GM21526 (cell line): ENCODE results near the gene PHF12.
"Not testable (repeated sequence)": the region's sequence is repeated elsewhere in the genome, so short reads cannot be mapped to it uniquely, and the experiment has no call there.

Experiments used
- ATAC-seq: cut with Tn5 transposase; IDR thresholded peaks from one replicate; pipeline ENCODE4 v1.9.1; 2021; ENCODE audit warnings: moderate library complexity; ENCODE audit not compliant: unreplicated experiment, low FRiP score

The PHF12 gene

DNA sequence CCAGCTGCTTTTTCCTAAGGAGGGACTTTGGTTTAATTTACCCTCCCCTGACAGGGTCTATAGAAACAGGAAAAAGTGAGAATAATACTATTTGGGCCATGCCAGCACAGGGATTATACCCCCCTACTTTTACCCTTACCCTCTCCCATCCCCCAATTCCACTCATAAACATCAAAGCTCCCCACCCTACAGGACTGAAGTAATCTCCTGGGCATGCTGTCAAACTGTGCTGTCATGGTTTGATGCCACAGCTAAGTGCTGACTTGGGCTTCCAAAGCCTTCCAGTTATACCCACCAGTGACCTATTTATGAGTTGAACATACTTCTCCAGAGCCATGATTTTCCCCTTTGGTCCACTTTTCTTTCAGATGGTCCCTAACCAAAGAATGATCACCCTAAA is 12.8 kb downstream of the PHF12 start:
- no peak for ATAC-seq

DNA sequence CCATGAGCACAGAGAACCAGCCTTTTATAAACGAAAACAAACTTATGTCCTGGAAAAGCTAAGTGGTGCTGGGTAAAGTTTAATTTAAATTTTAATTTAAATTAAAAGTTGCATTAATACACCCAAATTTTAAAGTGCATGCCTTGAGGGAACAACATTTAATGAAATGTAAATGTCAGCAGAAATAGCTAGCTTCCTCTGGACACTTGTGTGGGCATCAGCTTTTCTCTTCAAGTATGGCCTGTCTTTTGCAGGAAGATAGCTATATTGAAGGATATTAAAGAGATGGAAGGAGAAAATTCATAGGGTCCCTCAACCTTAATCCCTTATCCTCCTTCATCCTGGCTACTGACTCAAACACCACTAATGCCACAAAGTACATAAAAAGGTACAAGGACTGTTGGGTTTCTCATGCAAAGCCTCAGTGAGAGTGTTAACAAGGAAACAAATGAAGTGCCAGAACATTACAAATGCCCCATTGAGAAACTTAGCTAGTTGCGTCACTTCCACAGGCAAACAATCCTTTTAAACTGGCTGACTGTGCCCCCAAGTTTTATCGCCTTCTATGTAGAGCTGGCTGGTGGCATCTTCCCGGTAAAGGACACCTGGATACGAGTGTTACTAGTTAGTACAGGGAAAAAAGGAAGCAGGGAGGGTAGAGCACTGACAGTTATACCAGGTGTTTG is 14.1 kb downstream of the PHF12 start:
- ATAC-seq = no peak

DNA sequence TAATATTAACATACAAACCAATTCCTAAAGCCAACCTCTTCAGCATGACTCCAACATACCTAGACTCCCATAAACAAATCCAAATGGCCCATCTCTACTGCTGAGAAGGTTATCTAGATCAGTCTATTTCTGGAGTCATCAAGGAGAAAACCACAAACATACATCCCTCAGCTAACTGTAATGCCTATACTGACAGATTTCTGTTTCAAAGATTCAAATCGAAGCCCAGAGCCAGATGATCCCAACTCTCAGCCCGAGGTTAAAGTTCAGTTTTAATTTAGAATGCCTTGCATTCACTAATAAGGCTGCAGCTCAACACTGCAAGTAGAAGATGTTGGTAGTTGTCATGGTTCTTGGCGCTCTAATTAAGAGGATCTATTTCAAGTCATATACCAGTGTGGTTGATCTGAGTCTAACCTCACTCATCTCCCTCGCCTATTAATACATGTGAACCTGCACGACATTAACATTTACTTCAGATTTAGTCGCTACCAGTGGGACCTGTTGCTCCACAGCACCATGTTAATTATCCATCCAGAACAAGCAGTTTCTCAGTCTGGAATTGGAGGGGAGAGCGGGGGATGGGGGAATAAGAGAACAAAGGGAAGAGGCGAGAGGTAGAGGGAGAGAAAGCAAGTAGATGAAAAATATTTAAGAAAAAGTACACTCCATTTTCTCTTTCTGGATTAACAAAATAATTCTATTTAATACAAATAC is 15.4 kb downstream of the PHF12 start:
- ATAC-seq = no peak

DNA sequence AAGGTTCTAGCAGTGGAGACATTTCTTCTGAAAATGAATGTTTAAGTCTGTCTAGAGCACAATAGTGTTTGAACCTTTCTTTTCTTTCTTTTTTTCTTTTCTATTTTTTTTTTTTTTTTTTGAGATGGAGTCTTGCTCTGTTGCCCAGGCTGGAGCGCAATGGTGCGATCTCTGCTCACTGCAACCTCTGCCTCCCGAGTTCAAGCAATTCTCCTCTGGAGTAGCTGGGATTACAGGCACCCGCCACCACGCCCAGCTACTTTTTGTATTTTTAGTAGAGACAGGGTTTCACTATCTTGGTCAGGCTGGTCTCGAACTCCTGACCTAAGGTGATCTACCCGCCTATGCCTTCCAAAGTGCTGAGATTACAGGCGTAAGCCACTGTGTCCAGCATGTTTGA is 16.8 kb downstream of the PHF12 start:
- not testable (repeated sequence) for ATAC-seq

DNA sequence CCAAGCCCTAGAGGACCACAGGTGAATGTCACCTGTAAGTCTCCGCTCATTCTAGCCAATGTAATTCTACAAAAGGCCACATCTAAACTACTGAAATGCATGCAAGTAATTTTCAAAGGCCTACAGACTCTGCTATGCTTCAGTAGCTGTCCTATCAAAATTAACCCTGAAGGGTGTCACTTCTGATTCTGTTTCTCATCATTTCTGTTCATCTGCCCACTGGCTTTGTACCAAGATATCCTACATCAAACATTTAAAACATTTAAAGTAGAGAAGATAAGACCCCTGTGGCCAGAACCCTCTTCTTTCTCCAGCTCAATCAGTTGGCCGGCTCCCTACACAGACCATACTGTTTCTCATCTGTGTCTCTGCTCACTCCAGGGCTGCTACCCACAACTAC is 21.5 kb downstream of the PHF12 start:
- ATAC-seq = no peak

DNA sequence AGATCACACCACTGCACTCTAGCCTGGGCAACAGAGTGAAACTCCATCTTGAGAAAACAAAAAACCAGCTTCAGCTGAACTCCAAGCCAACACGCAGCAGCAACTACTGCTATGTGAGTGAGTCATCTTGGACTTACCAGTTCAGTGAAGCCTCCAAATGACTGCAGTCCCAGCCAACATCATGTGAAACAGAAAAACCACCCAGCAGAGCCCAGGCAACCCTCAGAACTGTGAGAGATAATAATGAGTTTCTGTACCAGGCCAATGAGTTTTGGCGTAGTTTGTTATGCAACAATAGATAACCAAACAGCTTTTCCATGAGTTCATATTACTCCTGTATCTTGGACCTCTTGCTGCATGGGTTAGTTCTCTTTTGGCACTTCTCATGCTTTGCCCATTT is 23.3 kb downstream of the PHF12 start:
- ATAC-seq = no peak

DNA sequence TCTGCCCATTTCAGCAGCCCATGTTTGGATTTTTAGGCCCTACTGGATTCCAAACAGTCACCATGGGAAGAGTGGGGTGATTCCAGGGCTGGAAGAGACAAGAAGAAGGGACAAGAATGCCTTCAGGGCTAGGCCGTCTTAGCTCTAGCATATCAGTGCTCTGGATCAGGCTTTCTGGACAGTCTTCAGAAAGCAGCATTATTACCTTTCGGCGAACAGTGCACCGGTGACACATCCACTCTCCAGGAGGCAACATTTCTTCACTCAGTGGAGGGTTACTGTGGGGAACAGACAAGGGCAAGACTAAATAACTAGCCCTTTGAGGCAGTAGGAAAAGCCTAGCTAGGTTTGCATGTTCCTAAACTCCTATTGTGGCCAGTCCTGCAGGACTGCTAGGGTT is 24.5 kb downstream of the PHF12 start:
- no peak for ATAC-seq

DNA sequence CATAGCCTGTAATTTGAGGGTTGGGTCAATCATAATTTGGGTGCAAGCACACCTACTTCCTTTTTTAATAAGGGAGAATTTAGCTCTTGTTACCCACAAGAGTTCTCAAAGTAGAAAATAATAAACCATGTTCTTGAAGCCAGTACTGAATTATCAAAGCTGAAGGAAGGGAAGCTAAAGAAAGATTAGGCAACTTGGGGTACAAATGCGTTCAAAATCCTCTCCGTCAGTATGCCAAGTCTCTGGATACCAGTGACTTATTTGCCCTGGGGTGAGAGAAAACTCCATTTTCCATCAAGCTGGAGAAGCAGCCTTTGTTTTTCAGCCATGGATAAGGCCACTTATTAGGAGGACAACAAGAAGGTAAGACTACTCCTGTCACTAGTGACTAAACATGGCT is 25.0 kb downstream of the PHF12 start:
- no peak for ATAC-seq

DNA sequence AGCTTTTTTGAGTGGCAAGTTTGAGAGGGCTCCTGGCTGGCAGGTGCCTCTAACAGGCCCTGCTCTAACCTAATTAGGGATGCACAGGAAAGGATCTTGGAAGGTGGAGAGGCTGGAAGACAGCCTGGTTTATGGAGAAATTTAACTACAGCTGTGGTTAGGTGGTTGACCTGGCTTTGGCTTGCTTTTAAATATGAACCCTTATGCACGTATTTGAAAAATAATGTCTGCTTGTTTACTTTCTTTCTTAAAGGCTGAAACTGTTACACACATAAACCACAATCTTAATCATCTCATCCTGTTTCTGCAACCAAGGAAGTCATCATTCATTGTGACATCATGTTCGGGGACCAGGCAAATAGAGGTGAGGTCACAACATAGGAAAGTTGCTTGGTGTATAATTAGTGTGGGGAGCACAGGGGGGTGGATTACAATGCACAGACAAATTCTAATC is 25.4 kb downstream of the PHF12 start:
- ATAC-seq = no peak

DNA sequence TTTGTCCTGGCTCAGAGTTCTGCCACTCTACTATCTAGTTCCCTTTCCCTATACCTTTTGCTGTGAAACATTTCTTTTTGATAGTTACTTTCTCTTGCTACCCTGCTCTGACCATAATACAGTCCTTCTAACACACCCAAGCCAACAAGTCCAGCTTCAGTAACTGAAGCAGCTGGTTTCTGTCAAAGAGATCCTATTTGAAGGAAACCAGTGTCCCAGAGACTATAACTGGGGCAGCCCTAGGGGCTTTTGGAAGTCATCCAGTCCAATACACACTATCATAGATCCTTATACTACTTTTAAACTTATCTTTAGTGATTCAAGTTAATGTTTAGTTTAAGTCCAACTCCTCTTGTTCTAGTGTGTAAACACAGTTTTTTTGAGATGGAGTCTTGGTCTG is 31.1 kb downstream of the PHF12 start:
- no peak for ATAC-seq

DNA sequence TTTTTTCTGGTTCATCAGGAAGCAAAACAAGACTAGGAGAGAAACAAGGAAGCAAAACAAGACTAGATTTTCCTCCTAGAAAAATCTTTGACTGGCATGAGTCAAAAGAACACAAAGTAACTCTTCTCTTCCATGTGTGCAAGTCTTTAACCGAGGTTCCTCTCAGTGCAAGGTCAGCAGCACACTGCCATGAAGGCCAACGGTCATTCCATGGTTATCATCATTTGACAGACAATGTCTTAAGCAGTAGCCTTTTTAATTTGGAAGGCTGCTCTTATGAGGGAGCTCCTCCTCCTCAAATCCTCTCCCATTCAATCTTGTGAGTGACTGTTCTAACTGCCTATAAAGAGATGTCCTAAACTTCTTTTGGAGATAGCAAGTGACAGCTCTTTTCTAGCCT is 33.0 kb downstream of the PHF12 start:
- ATAC-seq = no peak

DNA sequence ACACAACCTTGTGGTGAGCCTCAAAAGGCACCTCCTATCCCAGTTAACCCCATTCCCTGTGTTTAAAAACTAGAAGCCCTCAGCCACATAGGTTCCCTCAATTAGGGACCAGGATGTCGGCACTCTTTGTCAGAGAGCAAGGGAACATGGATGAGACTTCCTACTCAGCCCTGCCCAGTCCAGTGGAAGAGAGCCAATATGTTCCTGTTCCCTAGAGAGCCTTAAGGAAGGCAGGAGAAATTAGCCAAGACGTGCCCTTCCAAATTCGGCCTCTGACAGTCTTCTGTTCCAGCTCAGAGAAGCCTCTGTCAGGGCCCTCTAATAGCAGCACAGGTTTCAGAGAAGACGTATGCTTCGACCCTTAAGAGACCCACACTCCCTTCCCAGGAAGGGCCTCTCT is 33.9 kb downstream of the PHF12 start:
- ATAC-seq = no peak

DNA sequence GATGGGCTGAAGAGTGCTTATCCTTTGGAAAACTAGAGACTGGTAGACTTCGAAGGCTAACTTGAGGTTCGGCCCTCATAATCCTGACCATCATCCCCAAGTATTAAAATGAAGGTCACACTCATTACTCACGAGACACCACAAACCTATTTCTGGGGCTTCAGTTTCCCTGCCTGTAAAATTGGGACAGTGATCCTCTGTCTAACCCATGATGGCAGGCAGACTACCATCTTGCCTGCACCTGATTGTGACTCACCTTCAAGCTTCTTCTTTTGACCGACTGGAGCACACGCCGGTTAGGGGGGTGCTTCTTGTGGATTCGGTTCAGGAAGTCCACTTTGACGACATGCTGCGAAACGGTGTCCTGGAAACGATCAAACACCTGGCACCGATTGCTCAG is 34.3 kb downstream of the PHF12 start:
- ATAC-seq = no peak

DNA sequence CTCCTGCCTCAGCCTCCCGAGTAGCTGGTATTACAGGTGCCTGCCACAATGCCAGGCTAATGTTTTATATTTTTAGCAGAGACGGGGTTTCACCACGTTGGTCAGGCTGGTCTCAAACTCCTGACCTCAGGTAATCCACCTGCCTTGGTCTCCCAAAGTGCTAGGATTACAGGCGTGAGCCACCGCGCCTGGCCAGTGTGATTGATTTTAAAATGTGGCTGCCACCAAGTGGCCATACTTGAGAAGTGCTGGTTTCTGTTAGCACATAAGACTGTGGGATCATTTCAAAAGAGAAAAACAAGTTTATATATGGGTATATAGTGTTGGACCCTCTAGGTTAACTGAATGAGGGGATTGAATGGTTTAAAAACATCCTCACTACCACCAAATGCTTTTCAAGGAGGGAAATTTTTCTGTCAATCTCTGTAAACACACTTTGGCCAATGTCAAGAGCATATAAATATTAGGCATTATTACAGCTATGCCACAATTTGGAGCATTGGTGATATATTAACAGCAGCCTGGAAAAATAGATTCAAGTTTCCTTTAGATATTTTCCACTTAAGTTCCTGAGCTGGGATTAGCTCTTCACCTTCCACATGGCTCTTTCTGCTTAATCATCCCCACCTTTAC is 34.9 kb downstream of the PHF12 start:
- ATAC-seq = no peak

DNA sequence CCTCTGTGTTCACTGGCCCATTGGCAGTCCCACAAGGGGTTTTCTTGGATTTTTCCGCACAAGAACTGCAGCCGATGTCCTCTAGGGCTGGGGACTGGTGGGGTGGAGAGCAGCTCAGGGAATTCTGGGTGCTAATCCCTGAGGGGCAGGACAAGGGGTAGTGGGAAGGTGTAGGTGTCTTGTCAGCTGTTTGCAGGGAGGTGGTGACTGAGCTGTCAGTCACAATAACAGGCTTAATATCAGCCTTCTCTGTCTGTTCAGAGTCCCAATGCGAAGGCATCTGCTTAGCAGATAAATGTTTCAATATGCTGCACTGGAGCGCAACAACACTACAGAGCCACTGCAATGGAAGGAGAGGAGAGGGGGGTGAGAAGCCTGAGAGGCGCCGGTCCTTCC is 38.4 kb downstream of the PHF12 start:
- no peak for ATAC-seq

DNA sequence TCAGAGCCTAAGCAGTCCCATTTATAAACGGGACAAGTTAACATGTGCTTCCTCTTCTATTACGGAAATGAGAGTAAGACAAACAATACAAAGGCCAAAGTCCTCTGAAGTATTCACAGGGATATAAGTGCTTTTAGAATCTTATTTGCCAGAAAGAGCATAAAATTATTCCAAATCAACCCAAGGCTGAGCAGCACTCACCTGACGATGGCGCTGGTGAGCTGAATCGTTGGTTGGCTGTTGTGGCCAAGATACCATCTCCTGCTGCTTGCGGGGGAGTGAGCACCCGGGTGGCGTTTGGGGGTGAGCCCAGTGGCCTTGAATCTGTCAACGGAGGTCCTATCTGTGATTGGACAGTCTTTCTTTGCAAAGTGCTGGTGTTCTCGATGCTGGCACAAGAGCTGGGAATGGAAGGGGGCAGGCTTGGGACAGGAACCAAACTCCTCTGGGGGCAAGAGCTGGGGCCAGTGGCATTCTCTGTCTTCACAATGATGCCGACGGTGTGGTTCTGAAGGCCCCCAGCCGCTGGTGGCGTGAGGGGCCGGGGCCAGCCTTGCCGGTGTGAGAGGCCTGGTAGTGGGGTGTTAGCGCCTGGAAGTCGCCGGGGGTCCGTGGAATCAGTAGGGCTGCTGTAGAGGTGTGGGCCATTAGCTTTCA is 38.9 kb downstream of the PHF12 start:
- ATAC-seq = no peak

DNA sequence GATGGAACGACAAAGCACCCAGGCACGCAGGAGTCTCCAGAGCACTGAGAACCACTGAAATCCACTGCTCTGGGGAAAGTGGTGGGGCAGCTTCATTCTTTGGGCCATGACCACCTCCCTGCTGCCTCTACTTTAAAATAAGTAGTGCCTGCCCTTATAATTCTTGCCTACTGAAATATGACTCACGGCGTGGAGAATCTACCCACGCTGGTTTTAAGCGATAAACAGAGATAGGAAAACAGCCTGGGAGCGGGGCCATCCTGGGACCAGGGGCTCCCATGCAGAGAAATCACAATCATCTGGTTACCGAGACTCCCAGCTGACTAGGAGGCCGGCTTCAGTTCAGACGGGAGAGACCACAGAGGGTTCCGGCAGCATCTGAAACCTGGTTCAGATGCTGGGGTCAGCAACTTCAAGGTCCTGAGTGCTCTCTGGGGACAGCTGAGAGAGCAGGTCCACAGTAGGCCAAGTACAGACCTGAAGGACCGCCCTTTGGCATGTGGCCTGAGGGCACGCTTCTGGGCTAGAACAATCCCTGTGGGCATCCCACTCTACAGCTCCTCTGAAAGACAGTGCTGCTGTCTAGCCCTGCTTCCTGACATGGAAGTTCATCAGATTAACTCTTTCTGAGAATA is 39.8 kb downstream of the PHF12 start:
- ATAC-seq = no peak

DNA sequence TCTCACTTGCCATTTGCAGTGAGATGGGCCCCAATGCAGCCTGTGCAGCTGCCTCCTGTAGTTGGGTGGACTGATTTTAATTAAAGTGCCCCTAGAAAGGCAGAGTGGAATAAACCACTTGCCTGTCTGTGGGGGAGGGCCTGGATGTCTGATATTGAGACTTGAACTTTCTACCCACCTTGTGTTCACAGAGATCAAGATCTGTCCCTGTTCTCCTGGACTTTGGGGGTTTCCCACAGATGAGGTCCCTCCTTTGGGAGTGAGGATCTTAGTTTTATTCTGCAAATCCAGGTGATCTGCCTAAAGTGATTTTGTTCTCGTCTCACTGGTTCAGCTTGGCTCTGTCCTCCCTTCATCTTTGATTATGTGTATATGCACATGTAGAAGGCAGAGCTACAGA is 40.8 kb downstream of the PHF12 start:
- ATAC-seq = no peak

DNA sequence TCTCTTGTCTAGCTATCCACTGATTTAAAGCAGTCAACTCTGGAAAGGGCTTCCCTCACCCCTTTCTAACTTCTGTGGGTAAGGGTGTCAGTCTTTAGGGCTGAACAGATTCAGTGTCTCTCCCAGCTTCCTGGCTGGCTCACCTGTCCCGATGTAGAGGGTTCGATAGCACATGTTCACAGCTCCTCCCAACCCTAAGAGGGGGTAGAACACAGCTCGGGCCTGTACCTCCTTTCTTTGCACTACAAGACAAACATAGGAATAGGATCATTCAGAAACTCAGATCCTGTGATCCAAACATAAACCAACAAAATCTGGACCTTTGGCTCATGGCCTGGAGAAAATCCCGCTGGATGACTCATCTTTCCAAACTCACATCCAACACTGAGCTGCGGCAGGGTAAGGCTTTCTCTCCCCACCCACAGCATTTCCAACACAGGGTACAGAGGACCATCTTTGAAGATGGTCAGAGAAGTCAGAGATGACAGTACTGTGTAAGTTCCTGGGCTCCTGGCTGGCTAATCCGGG is 42.6 kb downstream of the PHF12 start:
- ATAC-seq = no peak

DNA sequence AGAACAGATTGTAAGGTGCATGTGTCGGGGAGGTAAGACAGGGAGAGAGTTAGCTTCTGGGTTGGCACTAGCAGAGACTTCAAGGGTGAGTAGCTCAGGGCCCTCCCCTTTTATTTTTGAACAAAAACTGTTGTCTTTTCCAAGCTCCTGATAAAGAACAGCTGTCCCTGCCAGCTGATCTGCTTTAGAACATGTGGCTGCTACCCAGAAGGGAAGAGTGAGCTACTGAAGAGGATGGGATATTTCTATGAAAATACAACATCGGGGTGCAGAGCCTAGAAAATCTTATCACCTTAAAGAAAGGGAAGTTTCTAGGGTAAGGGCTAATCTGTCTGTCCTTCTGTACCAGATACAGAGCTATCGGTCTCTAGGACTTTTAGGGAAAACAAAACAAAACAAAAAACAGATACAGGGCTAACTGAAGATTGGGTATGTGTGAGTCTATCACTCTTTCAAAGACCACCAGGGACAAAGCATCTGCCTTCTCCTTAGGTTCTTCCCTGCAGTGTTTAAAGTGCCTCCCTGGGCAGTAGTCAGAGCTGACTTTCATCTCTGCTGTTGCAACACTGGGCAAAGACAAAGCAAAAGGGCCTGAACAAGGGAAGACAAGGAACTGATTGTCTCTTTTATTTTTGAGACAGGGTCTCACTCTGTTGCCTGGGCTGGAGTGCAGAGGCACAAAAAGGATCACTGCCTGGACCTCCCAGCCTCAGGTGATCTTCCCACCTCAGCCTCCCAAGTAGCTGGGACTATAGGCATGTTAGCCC is 43.4 kb downstream of the PHF12 start:
- no peak for ATAC-seq
